Transverse colon (tissue), 4 donors: ENCODE data around the gene FRMD8.
A peak's percentile ranks its signal among the peaks of the same experiment; 100 is the strongest.

Experiments
- CTCF ChIP-seq, 5 experiments: fragments of 200-600 bp in 3 of 5; fragments of 450-650 bp in 2 of 5; sonication (generic) in 3 of 5; IDR thresholded peaks; 1 replicate in 2 of 5; 2 replicates in 3 of 5; pipeline ENCODE4 v1.5.1; 2016 to 2017; ENCODE audit warnings: antibody characterized with exemption in 5 of 5, inconsistent platforms in 3 of 5, mild to moderate bottlenecking in 2 of 5, moderate library complexity in 1 of 5
- POLR2A ChIP-seq: fragments of 450-650 bp; IDR thresholded peaks from one replicate; pipeline ENCODE4 v1.6.1; 2016; ENCODE audit warnings: antibody characterized with exemption, mild to moderate bottlenecking, moderate library complexity
- POLR2AphosphoS5 ChIP-seq, 3 donors: sonication (generic); formaldehyde crosslinking; IDR thresholded peaks; one replicate each; pipeline ENCODE4 v1.6.1; 2016; ENCODE audit warnings: antibody characterized with exemption in 3 of 3

- TF ChIP-seq CTCF (IDR thresholded peaks at IDR 0.05) (peak in 4 of 5 experiments; percentile 15 to 31 (median 20)), POLR2A (no peak), POLR2AphosphoS5 (IDR thresholded peaks at IDR 0.05) (peak; percentile 27 to 80 (median 65))
These were observed 46.5 kb downstream of the FRMD8 start for GRCh38 chr11:65432686-65433582.
